ENCODE results near the gene ITGA2.

- TF ChIP-seq ZNF121 (CRISPR knock-in tag; conservative IDR thresholded peaks at IDR 0.05) (no peak), GATA2 (CRISPR knock-in tag; IDR thresholded peaks at IDR 0.05) (no peak), BRD4 (IDR thresholded peaks at IDR 0.05) (no peak), ZKSCAN1 (IDR thresholded peaks at IDR 0.05; ENCODE audit: low read depth, low read length) (no peak), ELF1 (tag; IDR thresholded peaks at IDR 0.05) (no peak), PTBP1 (IDR thresholded peaks at IDR 0.05; ENCODE audit: low read depth, low read length) (no peak), MAX (CRISPR knock-in tag; IDR thresholded peaks at IDR 0.05) (no peak), OTX1 (CRISPR knock-in tag; IDR thresholded peaks at IDR 0.05) (no peak), BHLHE40 (IDR thresholded peaks at IDR 0.05; ENCODE audit: low read length) (no peak)
These were observed 27.9 kb upstream of the ITGA2 start for GRCh38 chr5:52961274-52961681.

Data from K562 (cell line).